GM19455 (cell line): ENCODE results near the gene CFAP54.
"Not testable (repeated sequence)": the region's sequence is repeated elsewhere in the genome, so short reads cannot be mapped to it uniquely, and the experiment has no call there.

Experiments
- ATAC-seq: cut with Tn5 transposase; IDR thresholded peaks from one replicate; pipeline ENCODE4 v1.9.1; 2021; ENCODE audit not compliant: unreplicated experiment

CFAP54 gene

GRCh38 chr12:96489392-96490056, at the start of gene CFAP54:
TSS of gene CFAP54 (plus strand) at chr12:96489577. CDS start at chr12:96489610, 33 bp downstream.
- peak; percentile 92 for ATAC-seq

DNA sequence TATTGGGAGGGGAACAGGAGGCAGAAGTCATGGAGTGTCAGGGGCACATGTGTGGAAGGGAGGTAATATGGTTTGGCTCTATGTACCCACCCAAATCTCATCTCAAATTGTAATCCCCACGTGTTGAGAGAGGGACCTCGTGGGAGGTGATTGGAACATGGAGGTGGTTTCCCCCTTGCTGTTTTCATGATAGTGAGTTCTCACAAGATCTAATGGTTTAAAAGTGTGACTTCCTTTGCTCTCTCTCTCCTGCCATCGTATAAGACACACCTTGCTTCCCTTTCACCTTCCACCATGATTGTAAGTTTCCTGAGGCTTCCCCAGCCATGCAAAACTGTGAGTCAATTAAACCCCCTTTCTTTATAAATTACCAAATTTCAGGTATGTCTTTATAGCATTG, 47.6 kb upstream of the CFAP54 start:
- ATAC-seq = no peak

GRCh38 chr12:96442906-96443305, 46.5 kb upstream of the CFAP54 start:
- no peak for ATAC-seq

GRCh38 chr12:96444399-96444798, 45.0 kb upstream of the CFAP54 start:
- ATAC-seq = no peak

DNA sequence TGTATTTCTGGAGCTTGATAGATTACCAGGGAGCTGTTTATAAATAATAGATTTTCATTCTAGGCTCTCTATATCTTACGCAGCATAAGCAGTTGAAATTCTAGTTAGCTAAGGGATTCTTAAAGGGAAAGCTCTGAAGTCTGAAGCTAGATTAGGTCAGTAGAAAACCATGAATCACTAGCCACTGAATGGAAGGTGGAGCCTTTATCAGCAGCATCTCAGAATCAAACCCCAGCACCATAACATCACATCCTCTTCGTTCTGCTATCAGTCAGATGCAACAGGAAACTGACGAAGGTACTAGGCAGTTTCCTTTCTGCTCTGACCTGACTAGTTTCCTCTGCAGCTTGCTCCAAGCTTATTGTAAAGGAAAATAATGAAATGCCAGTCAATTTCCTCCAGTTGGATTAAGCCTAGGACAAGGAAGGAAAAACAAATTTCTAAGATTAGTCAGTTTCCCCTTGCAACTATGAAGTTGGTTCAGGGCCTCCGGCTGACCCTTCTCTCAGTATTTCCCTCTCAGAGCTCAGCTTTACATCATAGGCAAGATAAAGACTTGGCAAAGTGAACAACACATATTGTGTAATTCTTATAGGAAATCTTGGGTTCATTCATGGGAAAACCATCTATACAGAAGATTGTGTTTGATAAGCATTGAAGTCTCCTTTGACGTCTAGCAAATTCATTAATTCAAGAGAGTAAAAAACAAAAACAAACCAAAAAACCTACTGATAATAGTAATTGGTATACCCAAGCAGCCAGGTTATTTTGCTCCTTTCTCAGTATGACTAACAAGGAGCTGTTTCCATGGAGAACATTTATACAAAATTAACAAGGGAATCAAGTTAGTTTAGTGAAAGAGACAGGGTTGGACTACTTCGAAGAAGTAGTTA, 43.4 kb upstream of the CFAP54 start:
- peak; percentile 92 for ATAC-seq

DNA sequence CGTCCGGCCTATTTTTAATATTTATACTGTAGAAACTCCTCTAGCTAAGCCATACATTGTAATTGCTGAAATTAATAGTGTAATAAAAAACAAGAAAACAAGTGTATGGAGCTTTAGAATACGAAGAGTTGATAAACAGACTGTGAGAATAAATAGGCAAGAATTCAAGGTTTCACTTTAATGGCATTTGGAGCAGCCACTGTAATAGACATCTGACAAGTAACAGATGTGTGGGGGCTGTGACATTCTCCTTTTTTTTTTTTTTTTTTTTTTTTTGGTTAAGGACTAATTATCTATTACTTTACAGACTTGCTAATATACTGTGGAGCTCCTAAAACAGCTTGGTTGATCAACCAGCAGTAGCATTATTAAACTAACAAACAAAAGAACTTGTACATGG, 42.1 kb upstream of the CFAP54 start:
- ATAC-seq = no peak

DNA sequence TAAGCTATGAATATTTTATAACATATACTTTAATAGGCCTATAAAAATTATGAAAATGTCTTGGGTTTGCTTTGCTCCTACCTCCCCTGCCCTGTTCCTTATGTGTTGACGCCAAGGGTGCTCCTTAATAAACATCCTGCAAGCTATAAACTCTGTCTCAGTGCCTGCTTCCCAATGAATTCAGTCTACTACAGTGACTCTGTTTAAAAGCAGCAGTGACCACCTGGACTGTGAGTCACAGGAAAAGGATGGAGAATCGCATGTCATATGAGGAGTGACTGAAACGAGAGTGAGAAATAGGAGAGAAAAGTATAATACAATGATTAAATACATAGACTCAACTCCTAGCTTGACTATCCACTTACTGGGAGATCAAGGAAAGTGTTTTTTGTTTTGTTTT, 41.1 kb upstream of the CFAP54 start:
- no peak for ATAC-seq

DNA sequence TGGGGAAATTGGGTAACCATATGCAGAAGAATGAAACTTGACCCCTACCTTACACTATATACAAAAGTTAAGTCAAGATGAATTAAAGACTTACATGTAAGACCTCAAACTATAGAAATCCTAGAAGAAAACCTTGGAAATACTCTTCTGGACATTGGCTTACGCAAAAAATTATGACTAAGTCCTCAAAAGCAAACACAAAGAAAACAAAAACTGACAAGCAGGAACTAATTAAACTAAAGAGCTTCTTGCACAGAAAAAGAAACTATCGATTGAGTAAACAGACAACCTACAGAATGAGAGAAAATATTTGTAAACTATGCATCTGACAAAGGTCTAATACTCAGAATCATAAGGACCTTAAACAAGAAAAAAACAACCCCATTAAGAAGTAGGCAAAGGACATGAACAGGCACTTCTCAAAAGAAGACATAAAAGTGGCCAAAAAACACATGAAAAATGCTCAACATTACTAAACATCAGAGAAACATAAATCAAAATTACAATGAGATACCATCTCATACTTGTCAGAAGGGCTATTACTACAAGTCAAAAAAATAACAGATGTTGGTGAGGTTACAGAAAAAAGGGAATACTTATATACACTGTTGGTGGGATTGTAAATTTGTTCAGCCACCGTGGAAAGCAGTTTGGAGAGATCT, 37.0 kb upstream of the CFAP54 start:
- ATAC-seq = no peak

DNA sequence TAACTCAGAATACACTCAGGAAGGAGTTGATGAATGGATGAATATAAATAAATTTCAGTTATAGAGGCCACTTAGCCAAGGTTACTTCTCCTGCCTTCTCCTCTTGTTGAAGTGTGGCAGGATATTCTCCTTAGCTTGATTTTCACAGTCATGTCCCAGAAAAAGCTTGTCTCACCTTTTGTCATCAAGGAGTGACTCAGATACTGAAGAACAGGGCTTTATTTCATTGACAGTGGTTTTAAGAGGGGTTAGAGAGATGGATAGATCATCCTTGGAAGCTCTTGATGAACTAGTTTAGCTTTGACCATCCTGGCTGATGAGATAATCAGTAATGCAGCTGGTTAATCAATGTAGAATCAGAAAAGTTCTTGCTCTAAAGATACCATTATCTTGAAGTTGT, 35.0 kb upstream of the CFAP54 start:
- ATAC-seq = no peak

GRCh38 chr12:96456265-96456974, 33.0 kb upstream of the CFAP54 start:
- peak; percentile 89 for ATAC-seq

DNA sequence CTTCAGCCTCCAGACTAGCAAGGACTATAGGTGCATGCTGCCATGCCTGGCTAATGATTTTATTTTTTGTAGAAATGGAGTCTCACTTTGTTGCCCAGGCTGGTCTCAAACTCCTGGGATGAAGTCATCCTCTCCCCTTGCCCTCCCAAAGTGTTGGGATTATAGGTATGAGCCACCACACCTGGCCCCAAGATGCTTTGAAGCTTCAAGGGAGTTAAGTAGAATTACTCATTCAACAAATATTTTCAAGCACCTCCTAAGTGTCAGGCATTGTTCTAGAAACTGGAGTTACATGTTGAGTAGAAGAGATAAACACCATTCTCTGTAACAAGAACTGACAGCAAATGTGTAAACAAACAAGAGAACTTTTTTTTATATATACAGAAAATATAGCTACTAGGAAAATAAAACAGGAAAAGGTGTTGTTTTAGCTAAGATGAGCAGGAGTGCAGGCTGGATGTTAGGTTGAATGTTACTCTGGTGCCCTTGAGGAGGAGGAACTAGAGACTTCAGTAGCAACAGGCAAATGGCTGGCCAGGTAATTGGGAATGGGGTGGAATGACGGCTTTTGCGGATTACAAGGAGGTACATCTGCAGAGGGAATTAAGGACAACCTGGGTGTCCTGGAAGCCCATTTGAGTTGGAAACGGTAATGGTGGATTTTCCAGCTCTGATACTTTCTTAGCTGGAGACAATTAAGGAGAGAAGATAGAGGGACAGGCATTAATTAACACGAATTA, 32.0 kb upstream of the CFAP54 start:
- no peak for ATAC-seq

GRCh38 chr12:96459281-96459680, 30.1 kb upstream of the CFAP54 start:
- ATAC-seq = not testable (repeated sequence)

GRCh38 chr12:96462571-96463280, 26.7 kb upstream of the CFAP54 start:
- ATAC-seq = no peak

DNA sequence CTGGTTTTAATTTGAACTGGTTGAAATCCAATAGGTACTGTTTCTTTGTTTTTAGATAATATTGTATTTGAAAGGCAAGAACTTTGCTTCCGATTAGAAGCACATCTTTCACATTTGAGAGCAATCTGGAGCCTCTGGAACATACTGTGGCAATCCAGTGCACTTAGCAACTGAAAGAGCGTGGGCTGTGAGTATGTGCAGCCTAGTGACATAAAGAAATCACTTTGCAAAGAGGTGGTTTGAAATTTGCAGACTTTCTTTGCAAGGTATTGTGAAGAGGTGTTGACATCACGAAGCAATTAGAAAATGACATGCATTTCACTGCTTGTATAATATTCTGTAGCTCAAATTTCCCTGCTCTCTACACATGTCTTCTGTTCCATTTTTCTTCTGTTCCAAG, 23.5 kb upstream of the CFAP54 start:
- no peak for ATAC-seq

GRCh38 chr12:96466939-96467751, 22.2 kb upstream of the CFAP54 start:
- no peak for ATAC-seq

DNA sequence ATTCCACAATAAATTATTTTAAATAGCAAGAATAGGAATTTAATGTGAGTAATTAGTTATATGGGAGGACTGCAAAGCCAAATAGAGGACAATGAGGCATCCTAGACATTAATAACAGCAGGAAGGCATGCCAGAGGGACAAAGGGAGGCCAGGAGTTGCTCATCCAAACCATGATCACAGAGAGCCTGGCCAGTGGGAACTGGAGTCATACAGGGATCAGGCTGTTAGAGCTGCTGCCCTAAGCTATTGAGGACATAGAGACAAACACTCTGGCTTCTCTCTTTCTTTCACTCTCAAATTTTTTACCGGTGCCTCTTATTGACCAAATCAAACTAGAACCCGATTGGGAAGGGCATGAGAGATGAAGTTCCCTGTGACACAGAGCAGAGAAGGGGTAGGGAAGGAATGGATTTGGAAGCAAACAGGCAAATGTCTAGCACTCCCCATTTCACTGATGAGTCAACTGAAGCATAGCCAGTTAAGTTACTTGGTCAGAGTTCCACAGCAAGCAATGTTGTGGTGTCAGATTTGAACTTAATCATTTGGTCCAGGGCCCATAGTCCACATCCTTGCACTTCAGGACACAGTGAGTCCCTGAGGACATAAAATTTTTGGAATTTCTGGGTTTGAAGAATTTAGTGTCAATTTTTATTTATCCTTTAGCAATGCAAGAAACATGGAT, 17.9 kb upstream of the CFAP54 start:
- ATAC-seq = no peak

- no peak for ATAC-seq
These were observed 17.0 kb upstream of the CFAP54 start for GRCh38 chr12:96472384-96472783.

DNA sequence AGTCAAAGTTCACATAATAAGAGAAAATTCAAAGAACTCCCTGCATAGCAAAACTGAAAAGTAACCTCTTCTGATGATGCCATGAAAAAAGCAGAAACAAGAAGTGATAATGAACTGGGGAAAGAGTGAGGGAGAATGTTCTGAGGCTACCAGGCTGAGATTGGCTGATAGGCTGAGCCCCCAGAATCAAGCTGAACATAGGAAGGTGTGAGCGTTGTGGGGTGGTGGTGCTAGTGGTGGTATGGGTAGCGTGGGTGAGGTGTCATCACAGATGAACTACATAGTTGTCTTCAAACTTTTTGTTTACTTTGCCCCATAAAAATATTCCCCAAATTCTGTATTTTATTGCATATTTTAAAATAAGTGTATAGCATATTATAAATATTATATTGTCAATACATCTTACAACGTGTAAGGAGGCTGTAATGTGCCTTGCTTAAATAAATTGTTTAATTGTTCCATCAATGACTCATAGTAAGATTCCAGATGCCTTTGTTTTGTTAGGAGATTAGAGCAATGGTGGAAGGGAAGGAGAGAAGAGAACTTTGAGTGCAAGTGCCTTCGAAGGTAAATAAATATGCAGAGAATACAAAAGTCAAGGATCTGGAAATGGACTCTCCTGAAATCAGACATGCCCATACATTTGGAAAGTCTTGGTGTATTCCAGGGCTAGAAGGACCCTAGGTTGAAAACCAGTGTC, 15.8 kb upstream of the CFAP54 start:
- ATAC-seq = no peak
